ENCODE data around the gene PCAT6.
A peak's percentile ranks its signal among the peaks of the same experiment; 100 is the strongest.

DNA sequence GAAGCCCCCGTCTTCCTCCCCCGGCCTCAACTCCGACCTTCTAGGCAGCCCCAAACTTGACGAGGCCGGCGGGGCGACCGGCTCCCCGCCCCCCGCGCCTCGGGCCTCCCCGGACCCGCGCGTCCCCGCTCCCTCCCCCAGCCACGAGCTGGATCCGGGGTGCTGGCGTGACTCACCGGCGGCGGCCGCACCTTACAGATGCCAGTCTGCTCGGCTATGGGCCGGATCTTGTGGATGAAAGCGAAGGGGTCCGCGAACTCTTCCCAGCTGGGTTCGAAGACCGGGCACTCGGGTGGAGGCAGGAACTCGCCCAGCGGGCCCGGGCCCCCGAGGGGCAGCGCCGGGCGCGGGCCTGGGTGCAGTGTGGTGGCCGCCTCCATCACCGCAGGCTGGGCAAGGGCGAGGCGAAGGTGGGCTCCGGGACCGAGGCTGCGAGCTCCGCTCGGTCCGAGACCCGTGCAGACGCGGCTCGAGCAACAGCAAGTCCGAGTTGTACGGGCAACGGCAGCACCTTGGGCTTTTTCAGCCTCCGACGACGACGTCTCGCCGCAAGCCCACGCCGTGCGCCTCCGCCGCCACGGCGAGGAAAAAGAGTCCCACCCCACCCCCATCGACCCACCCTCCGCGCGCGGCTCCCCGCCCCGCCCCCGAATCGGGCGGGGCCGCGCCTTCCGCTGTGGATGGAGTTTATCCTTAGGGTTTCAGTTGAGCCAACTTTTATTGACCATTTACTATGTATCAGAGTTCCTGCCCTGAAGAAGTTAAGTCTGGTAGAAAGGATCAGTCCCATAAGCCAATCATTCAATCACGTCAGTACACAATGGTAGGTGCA lies 2.6 kb upstream of the PCAT6 start, which contains the start of gene KDM5B:
- peak; percentile 95 for TF ChIP-seq POLR2A (IDR thresholded peaks at IDR 0.05; ENCODE audit: low read depth, low read length)
- TF ChIP-seq POLR2AphosphoS5 (IDR thresholded peaks at IDR 0.05; ENCODE audit: low read depth, low read length) = peak; percentile 98
- TF ChIP-seq PAX5 (IDR thresholded peaks at IDR 0.05; ENCODE audit: insufficient read depth, low read length, severe bottlenecking) = no peak
- TF ChIP-seq SPI1 (IDR thresholded peaks at IDR 0.05; ENCODE audit: low read depth, low read length) = no peak

All from GM12891 (cell line).